HUES6 (cell line): ENCODE results near the gene CHID1.
A peak's percentile ranks its signal among the peaks of the same experiment; 100 is the strongest.

Experiments
- H3K27ac ChIP-seq: 2 replicates; pipeline ENCODE4 v1.7.0; 2013; ENCODE audit warnings: low read depth, mild to moderate bottlenecking, low read length, inconsistent platforms
- H3K27me3 ChIP-seq: 2 replicates; pipeline ENCODE4 v1.6.1; 2013; ENCODE audit warnings: low read length; ENCODE audit not compliant: control insufficient read depth, insufficient read depth
- H3K36me3 ChIP-seq: 2 replicates; pipeline ENCODE4 v1.6.1; 2013; ENCODE audit warnings: low read length; ENCODE audit not compliant: control insufficient read depth, insufficient read depth
- H3K4me1 ChIP-seq: 2 replicates; pipeline ENCODE4 v1.6.1; 2013; ENCODE audit warnings: low read length; ENCODE audit not compliant: control insufficient read depth, insufficient read depth
- H3K4me3 ChIP-seq: 2 replicates; pipeline ENCODE4 v1.5.1; 2013; ENCODE audit warnings: low read depth, low read length
- H3K9ac ChIP-seq: one replicate; pipeline ENCODE4 v1.6.1; 2013; ENCODE audit warnings: mild to moderate bottlenecking, low read length
- H3K9me3 ChIP-seq: 2 replicates; pipeline ENCODE4 v1.6.1; 2013; ENCODE audit warnings: low read depth, low read length; ENCODE audit not compliant: control insufficient read depth, insufficient read depth

Gene CHID1

GRCh38 chr11:908273-908672 lies 2.3 kb downstream of the CHID1 start:
- Histone ChIP-seq H3K4me1 (peaks cover 11% of the 10 kb centered on the region), H3K4me3 (no peak overlapping the region), H3K36me3 (peaks cover 34% of the 10 kb centered on the region), H3K27me3 (no peaks in the 10 kb centered on the region), H3K9me3 (no peaks in the 10 kb centered on the region), H3K9ac (no peak overlapping the region), H3K27ac (no peak overlapping the region)

- H3K9ac ChIP-seq: no peak overlapping the region
- no peaks in the 10 kb centered on the region for H3K27me3 ChIP-seq
- H3K4me1 ChIP-seq: peaks cover 11% of the 10 kb centered on the region
- no peaks in the 10 kb centered on the region for H3K9me3 ChIP-seq
- H3K4me3 ChIP-seq: no peak overlapping the region
- H3K27ac ChIP-seq: no peak overlapping the region
- peaks cover 40% of the 10 kb centered on the region for H3K36me3 ChIP-seq
Measured at GRCh38 chr11:907668-908067, 2.9 kb downstream of the CHID1 start.

GRCh38 chr11:905952-906351 lies 4.7 kb downstream of the CHID1 start:
- Histone ChIP-seq H3K27ac (no peak overlapping the region), H3K9ac (no peak overlapping the region), H3K9me3 (no peaks in the 10 kb centered on the region), H3K4me1 (peaks cover 5% of the 10 kb centered on the region), H3K36me3 (peaks cover 57% of the 10 kb centered on the region), H3K4me3 (no peak overlapping the region), H3K27me3 (no peaks in the 10 kb centered on the region)

- no peak overlapping the region for H3K27ac ChIP-seq
- no peaks in the 10 kb centered on the region for H3K27me3 ChIP-seq
- no peak overlapping the region for H3K4me3 ChIP-seq
- H3K36me3 ChIP-seq: peaks cover 71% of the 10 kb centered on the region
- H3K9ac ChIP-seq: no peak overlapping the region
- no peaks in the 10 kb centered on the region for H3K9me3 ChIP-seq
- H3K4me1 ChIP-seq: peaks cover under 1% of the 10 kb centered on the region
Measured at GRCh38 chr11:904380-904779, 6.2 kb downstream of the CHID1 start.

GRCh38 chr11:901452-902061 lies 9.1 kb downstream of the CHID1 start:
- no peak overlapping the region for H3K9ac ChIP-seq
- no peak overlapping the region for H3K4me3 ChIP-seq
- no peaks in the 10 kb centered on the region for H3K4me1 ChIP-seq
- peaks cover 73% of the 10 kb centered on the region for H3K36me3 ChIP-seq
- H3K27ac ChIP-seq: no peak overlapping the region
- H3K27me3 ChIP-seq: no peaks in the 10 kb centered on the region
- no peaks in the 10 kb centered on the region for H3K9me3 ChIP-seq

GRCh38 chr11:900545-900944 lies 10.1 kb downstream of the CHID1 start:
- H3K27ac ChIP-seq: no peak overlapping the region
- H3K4me3 ChIP-seq: no peak overlapping the region
- peaks cover 69% of the 10 kb centered on the region for H3K36me3 ChIP-seq
- H3K9me3 ChIP-seq: no peaks in the 10 kb centered on the region
- no peaks in the 10 kb centered on the region for H3K4me1 ChIP-seq
- no peaks in the 10 kb centered on the region for H3K27me3 ChIP-seq
- H3K9ac ChIP-seq: no peak overlapping the region

GRCh38 chr11:899724-900123 lies 10.9 kb downstream of the CHID1 start:
- peaks cover 66% of the 10 kb centered on the region for H3K36me3 ChIP-seq
- no peaks in the 10 kb centered on the region for H3K4me1 ChIP-seq
- H3K9ac ChIP-seq: no peak overlapping the region
- H3K27me3 ChIP-seq: no peaks in the 10 kb centered on the region
- H3K27ac ChIP-seq: no peak overlapping the region
- H3K9me3 ChIP-seq: no peaks in the 10 kb centered on the region
- H3K4me3 ChIP-seq: no peak overlapping the region

- no peaks in the 10 kb centered on the region for H3K9me3 ChIP-seq
- H3K36me3 ChIP-seq: peaks cover 55% of the 10 kb centered on the region
- H3K27ac ChIP-seq: no peak overlapping the region
- H3K9ac ChIP-seq: no peak overlapping the region
- H3K4me3 ChIP-seq: no peak overlapping the region
- H3K27me3 ChIP-seq: no peaks in the 10 kb centered on the region
- no peaks in the 10 kb centered on the region for H3K4me1 ChIP-seq
Measured at GRCh38 chr11:898540-899190, 11.9 kb downstream of the CHID1 start.

GRCh38 chr11:898143-898511 lies 12.5 kb downstream of the CHID1 start:
- Histone ChIP-seq H3K4me3 (no peak overlapping the region), H3K9me3 (no peaks in the 10 kb centered on the region), H3K27ac (no peak overlapping the region), H3K4me1 (no peaks in the 10 kb centered on the region), H3K27me3 (no peaks in the 10 kb centered on the region), H3K9ac (no peak overlapping the region), H3K36me3 (peaks cover 52% of the 10 kb centered on the region)

- Histone ChIP-seq H3K27ac (0 out of 2 replicates have a peak overlapping the region, but pooled peaks have one; percentile 43), H3K4me1 (peaks cover under 1% of the 10 kb centered on the region), H3K27me3 (no peaks in the 10 kb centered on the region)
Measured at GRCh38 chr11:897253-898142, 13.1 kb downstream of the CHID1 start.

More at GRCh38 chr11:897253-898142, 13.1 kb downstream of the CHID1 start:
- H3K36me3 ChIP-seq: peaks cover 46% of the 10 kb centered on the region
- H3K9ac ChIP-seq: no peak overlapping the region
- H3K4me3 ChIP-seq: no peak overlapping the region
- H3K9me3 ChIP-seq: no peaks in the 10 kb centered on the region
